Peyer's patch (tissue), 4 donors: ENCODE data around the gene SORBS2. TPM values are rescaled to one million over a fixed set of nuclear protein-coding genes. Genes with fewer than 3 reads are reported as not detected.

Source experiments
- DNase-seq, 3 donors: peaks; one replicate each; pipeline ENCODE4 v3.0.0-alpha.2; 2017 to 2019
- H3K27ac ChIP-seq, 4 donors: fragments of 200-600 bp; sonication (generic); one replicate each; pipeline ENCODE4 v1.5.1; 2016 to 2019
- H3K27me3 ChIP-seq, 2 donors: fragments of 200-600 bp; sonication (generic); one replicate each; pipeline ENCODE4 v1.5.1; 2019
- H3K36me3 ChIP-seq, 3 donors: fragments of 200-600 bp; sonication (generic); one replicate each; pipeline ENCODE4 v1.5.1; 2016 to 2019
- H3K4me1 ChIP-seq, 4 donors: fragments of 200-600 bp; sonication (generic); one replicate each; pipeline ENCODE4 v1.5.1; 2016 to 2019
- H3K4me3 ChIP-seq, 4 donors: fragments of 200-600 bp; sonication (generic); 1 replicate in 3 of 4; 2 replicates in 1 of 4; pipeline ENCODE4 v1.5.1; 2016 to 2019; ENCODE audit warnings: mild to moderate bottlenecking in 1 of 4
- H3K9me3 ChIP-seq, 4 donors: fragments of 200-600 bp; sonication (generic); one replicate each; pipeline ENCODE4 v1.5.1; 2016 to 2019; ENCODE audit warnings: mild to moderate bottlenecking in 1 of 4
- POLR2A ChIP-seq, 2 donors: fragments of 450-650 bp; IDR thresholded peaks; one replicate each; pipeline ENCODE4 v1.5.1; 2017; ENCODE audit warnings: antibody characterized with exemption in 2 of 2, mild to moderate bottlenecking in 2 of 2, moderate library complexity in 2 of 2
- total RNA-seq, 4 donors: library from RNA; depleted of rRNA; stranded (reverse); fragments of >200 nt; gene quantifications; one replicate each; pipeline ENCODE4 v1.1.0, GENCODE V29; 2016
- TF ChIP-seq, protein P1 (sequence below), 6 experiments: fragments of 450-650 bp in 4 of 6; fragments of 200-600 bp in 2 of 6; sonication (generic) in 1 of 6; IDR thresholded peaks; one replicate each; pipeline ENCODE4 v1.5.1; 2017 to 2019; ENCODE audit warnings: antibody characterized with exemption in 6 of 6, mild to moderate bottlenecking in 3 of 6, moderate library complexity in 1 of 6

SORBS2 gene
- total RNA-seq, 4 donors from 2014 or later, result 15.8 to 61.9 (median 53.0) TPM

DNA sequence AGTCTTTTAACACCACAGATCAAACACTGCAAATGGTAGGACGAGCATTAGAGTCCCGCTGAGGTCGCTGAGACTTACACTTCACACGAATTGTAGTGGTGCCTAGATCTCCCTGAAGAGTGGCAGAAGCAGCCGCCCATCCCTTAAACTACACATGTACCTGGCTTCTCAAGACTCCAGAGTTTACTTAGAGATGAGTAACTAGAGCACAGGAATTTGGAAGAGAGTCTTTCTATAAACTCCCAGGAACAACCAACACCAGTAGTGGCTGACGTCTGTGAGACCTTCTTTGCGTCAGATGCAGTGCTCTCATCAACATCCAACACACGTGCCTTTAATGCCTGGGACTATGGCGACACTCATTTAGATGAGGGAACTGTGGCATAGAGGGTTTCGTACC is 12.6 kb downstream of the SORBS2 start:
- DNase-seq, result no peak
- TF ChIP-seq, protein P1, sequence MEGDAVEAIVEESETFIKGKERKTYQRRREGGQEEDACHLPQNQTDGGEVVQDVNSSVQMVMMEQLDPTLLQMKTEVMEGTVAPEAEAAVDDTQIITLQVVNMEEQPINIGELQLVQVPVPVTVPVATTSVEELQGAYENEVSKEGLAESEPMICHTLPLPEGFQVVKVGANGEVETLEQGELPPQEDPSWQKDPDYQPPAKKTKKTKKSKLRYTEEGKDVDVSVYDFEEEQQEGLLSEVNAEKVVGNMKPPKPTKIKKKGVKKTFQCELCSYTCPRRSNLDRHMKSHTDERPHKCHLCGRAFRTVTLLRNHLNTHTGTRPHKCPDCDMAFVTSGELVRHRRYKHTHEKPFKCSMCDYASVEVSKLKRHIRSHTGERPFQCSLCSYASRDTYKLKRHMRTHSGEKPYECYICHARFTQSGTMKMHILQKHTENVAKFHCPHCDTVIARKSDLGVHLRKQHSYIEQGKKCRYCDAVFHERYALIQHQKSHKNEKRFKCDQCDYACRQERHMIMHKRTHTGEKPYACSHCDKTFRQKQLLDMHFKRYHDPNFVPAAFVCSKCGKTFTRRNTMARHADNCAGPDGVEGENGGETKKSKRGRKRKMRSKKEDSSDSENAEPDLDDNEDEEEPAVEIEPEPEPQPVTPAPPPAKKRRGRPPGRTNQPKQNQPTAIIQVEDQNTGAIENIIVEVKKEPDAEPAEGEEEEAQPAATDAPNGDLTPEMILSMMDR (IDR thresholded peaks at IDR 0.05), result no peak
- TF ChIP-seq POLR2A (IDR thresholded peaks at IDR 0.05), result no peak
- H3K4me1 ChIP-seq, result no peaks in the 10 kb centered on the region

DNA sequence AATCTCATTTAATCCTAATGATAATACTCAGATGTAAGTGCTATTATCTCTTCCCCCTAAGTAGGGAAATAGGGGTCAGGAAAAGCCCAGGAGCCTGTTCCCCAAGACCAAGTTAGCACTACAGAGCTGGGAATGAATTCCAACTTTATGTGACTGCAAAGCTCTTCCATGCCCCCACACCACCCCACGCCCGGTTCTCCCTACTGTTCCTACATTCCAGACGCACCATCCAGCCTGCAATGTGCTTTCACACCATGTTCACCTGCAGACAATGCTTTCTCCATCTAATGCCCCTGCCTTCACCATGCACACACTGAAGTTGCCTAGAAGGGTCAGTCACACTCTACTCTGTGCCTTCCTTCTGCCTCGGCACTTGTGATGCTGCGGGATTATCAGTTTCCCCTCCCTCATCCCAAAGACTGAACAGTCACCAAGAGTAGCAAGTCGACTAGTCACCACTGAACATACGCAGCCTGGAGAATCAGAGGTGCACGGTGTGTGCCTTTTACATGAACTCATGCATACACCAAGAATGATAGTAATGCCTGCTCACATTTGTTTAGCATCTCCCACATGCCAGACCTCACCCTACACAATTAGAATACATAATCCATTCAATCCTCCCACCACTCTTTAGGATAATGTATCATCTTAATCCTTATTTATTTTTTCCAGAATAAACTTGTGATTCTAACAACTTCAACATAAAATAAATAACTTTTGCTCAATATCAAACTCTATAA is 14.2 kb downstream of the SORBS2 start:
- TF ChIP-seq POLR2A (IDR thresholded peaks at IDR 0.05), result no peak
- TF ChIP-seq, protein P1 (IDR thresholded peaks at IDR 0.05), result no peak
- H3K4me3 ChIP-seq, result no peak overlapping the region
- H3K27me3 ChIP-seq, result no peaks in the 10 kb centered on the region
- H3K9me3 ChIP-seq, result no peaks in the 10 kb centered on the region
- H3K4me1 ChIP-seq, result no peaks in the 10 kb centered on the region
- DNase-seq, result no peak
- no peak overlapping the region for H3K27ac ChIP-seq
- H3K36me3 ChIP-seq, result no peaks in the 10 kb centered on the region

More for the DNA sequence above, 12.6 kb downstream of the SORBS2 start:
- Histone ChIP-seq H3K27me3 (no peaks in the 10 kb centered on the region), H3K9me3 (no peaks in the 10 kb centered on the region), H3K4me3 (no peak overlapping the region), H3K27ac (no peak overlapping the region), H3K36me3 (no peaks in the 10 kb centered on the region)

DNA sequence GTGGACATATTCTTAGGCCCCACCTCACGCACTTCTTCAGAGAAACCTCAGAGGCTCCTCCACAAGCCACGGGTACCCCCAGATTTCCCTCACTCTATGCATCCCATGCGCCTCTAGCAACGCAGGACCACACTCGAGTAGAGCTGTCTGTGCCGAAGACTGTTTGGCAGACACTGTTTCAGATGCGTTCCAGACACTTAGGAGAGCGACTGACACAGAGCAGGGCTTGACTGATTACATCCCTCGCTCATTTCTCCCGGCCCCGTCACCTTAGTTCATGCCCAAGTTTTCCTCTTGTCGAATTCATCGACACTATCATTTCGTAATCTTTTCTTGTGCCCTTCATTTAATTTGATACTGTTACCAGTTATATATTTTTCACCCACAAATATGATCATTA is 15.0 kb downstream of the SORBS2 start:
- no peak overlapping the region for H3K4me3 ChIP-seq
- DNase-seq, result no peak
- TF ChIP-seq, protein P1 (IDR thresholded peaks at IDR 0.05), result no peak
- no peak for TF ChIP-seq POLR2A (IDR thresholded peaks at IDR 0.05)
- no peaks in the 10 kb centered on the region for H3K36me3 ChIP-seq
- no peaks in the 10 kb centered on the region for H3K4me1 ChIP-seq
- H3K27me3 ChIP-seq, result no peaks in the 10 kb centered on the region
- no peaks in the 10 kb centered on the region for H3K9me3 ChIP-seq
- no peak overlapping the region for H3K27ac ChIP-seq

DNA sequence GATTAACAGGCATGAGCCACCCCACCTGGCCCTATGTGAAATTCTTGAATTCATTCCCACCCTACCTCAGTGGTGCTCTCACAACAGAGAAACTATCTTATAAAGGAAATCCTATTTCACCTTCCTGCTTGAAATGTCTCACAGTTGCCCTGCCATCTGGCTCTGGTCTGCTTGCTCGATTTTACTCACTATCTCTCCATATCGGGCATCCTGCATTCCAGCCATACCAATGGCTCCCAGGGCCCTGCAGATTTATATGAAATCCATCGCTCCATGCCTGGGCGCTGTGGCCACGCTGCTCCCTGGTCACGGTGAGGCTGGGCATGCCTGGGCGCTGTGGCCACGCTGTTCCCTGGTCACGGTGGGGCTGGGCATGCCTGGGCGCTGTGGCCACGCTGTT is 15.8 kb downstream of the SORBS2 start:
- Histone ChIP-seq H3K27me3 (no peaks in the 10 kb centered on the region), H3K27ac (no peak overlapping the region), H3K9me3 (no peaks in the 10 kb centered on the region), H3K36me3 (no peaks in the 10 kb centered on the region), H3K4me3 (no peak overlapping the region), H3K4me1 (no peaks in the 10 kb centered on the region)
- TF ChIP-seq POLR2A (IDR thresholded peaks at IDR 0.05), result no peak
- DNase-seq, result no peak

DNA sequence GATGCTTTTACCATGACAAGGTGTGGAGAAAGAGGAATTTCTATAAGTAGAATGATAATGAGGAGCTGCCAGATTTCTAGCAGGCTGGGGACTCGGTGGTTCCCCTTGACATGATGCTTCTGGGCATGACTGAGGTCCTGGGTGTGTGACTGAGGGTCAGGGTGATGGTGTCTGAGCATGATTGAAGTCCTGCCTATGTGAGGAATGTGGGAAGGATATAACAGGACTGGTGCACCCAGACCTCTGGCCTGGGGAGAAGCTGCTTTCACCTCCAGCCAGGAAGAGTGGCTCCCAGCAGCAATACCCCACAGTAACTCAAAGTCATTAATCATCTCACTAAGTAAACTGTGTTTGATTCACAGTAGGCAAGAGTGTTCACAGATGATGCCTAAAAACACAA is 17.4 kb downstream of the SORBS2 start:
- Histone ChIP-seq H3K9me3 (no peaks in the 10 kb centered on the region), H3K4me3 (no peak overlapping the region), H3K36me3 (no peaks in the 10 kb centered on the region), H3K4me1 (no peaks in the 10 kb centered on the region), H3K27me3 (no peaks in the 10 kb centered on the region), H3K27ac (no peak overlapping the region)
- DNase-seq, result no peak
- TF ChIP-seq, protein P1 (IDR thresholded peaks at IDR 0.05), result no peak
- TF ChIP-seq POLR2A (IDR thresholded peaks at IDR 0.05), result no peak

DNA sequence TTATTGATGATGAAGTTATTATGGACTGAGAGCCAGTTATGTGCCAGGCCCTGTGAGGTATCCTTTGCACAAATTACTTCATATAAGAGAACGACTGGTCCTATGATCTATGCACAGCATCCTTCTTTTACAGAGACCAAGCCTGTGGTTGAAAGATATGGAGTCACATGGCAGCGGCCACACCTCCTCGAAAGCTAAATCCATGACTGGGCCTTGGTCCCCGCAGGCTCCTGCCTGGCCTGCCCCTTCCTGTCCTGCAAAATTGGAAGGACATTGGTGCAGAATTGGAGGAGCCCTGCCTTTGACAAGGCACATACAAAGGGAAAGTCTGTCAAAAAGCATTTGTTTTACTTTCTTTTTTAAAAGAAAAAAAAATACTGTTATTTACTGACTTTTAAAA is 18.3 kb downstream of the SORBS2 start:
- Histone ChIP-seq H3K4me3 (no peak overlapping the region), H3K27me3 (no peaks in the 10 kb centered on the region), H3K4me1 (no peaks in the 10 kb centered on the region), H3K27ac (no peak overlapping the region), H3K36me3 (no peaks in the 10 kb centered on the region), H3K9me3 (no peaks in the 10 kb centered on the region)
- TF ChIP-seq POLR2A (IDR thresholded peaks at IDR 0.05), result no peak
- TF ChIP-seq, protein P1 (IDR thresholded peaks at IDR 0.05), result no peak
- no peak for DNase-seq
